Measurements from ENCODE around the gene ESYT1.

DNA sequence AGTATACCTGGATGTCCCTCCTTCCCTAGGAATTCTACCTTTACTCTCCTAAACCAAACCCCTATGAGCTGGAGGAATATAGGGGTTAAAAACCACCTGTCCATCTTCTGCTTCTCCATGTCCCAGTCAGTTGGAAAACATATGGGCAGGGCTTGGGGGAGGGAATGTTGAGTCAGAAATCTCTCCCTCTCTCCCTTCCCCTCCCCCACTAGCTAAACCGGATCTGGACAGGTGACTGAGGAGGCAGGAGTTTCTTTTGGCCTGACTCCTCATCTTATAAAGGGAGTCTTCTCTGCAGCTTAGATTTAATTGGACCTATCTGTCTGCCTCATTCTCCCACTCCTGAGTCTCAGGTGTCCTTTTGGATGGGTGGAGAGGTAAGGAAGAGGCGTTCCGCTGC is 42.0 kb upstream of the ESYT1 start:
- TF ChIP-seq, protein P1, sequence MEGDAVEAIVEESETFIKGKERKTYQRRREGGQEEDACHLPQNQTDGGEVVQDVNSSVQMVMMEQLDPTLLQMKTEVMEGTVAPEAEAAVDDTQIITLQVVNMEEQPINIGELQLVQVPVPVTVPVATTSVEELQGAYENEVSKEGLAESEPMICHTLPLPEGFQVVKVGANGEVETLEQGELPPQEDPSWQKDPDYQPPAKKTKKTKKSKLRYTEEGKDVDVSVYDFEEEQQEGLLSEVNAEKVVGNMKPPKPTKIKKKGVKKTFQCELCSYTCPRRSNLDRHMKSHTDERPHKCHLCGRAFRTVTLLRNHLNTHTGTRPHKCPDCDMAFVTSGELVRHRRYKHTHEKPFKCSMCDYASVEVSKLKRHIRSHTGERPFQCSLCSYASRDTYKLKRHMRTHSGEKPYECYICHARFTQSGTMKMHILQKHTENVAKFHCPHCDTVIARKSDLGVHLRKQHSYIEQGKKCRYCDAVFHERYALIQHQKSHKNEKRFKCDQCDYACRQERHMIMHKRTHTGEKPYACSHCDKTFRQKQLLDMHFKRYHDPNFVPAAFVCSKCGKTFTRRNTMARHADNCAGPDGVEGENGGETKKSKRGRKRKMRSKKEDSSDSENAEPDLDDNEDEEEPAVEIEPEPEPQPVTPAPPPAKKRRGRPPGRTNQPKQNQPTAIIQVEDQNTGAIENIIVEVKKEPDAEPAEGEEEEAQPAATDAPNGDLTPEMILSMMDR (IDR thresholded peaks at IDR 0.05; ENCODE audit: insufficient read depth, low read length) = no peak
- TF ChIP-seq POLR2AphosphoS5 (IDR thresholded peaks at IDR 0.05; ENCODE audit: low read depth) = no peak
- TF ChIP-seq GABPA (IDR thresholded peaks at IDR 0.05; ENCODE audit: low read depth) = no peak
- no peak for TF ChIP-seq REST (IDR thresholded peaks at IDR 0.05; ENCODE audit: insufficient replicate concordance, low read depth)
- no peak for TF ChIP-seq SPI1 (IDR thresholded peaks at IDR 0.05; ENCODE audit: borderline replicate concordance, low read depth)

Data from HL-60 (cell line).